Anterior cingulate cortex (tissue), 58 donors: ENCODE results near the gene CDC25A.
"Not testable (repeated sequence)": the region's sequence is repeated elsewhere in the genome, so short reads cannot be mapped to it uniquely, and the experiment has no call there.

Source experiments
- DNase-seq, 58 donors: peaks; one replicate each; lab custom pipeline; 2025; lab: John Stamatoyannopoulos, UW

The CDC25A gene

GRCh38 chr3:48188266-48189201 lies at the start of gene CDC25A:
TSS of gene CDC25A (minus strand) at chr3:48188417. CDS start at chr3:48187947, 470 bp downstream.
- DNase-seq: peak; percentile 57 to 98 (median 93)

- DNase-seq: no peak
Observed at GRCh38 chr3:48236531-48236930, 48.3 kb upstream of the CDC25A start.

GRCh38 chr3:48233542-48233941 lies 45.3 kb upstream of the CDC25A start:
- DNase-seq: no peak

GRCh38 chr3:48232734-48233133 lies 44.5 kb upstream of the CDC25A start:
- DNase-seq: peak in 56 of 58 donors; percentile 5 to 83 (median 60)

GRCh38 chr3:48232232-48232631 lies 44.0 kb upstream of the CDC25A start:
- DNase-seq: no peak

- DNase-seq: no peak
Observed at GRCh38 chr3:48226939-48227338, 38.7 kb upstream of the CDC25A start.

- DNase-seq: no peak
Observed at GRCh38 chr3:48225587-48225986, 37.4 kb upstream of the CDC25A start.

GRCh38 chr3:48222616-48223513 lies 34.6 kb upstream of the CDC25A start, which contains the start of gene CAMP:
TSS of gene CAMP (plus strand) at chr3:48223495. CDS start at chr3:48223512, 17 bp downstream.
- peak in 25 of 58 donors; percentile 2 to 55 (median 19) for DNase-seq

- no peak for DNase-seq
Observed at GRCh38 chr3:48220746-48221145, 32.5 kb upstream of the CDC25A start.

- DNase-seq: no peak
Observed at GRCh38 chr3:48219543-48219942, 31.3 kb upstream of the CDC25A start.

- DNase-seq: no peak
Observed at GRCh38 chr3:48218537-48218936, 30.3 kb upstream of the CDC25A start.

- DNase-seq: peak in 1 of 58 donors; percentile 3
Observed at GRCh38 chr3:48217449-48217848, 29.2 kb upstream of the CDC25A start.

GRCh38 chr3:48215876-48216275 lies 27.7 kb upstream of the CDC25A start:
- peak in 25 of 58 donors; percentile 5 to 67 (median 22) for DNase-seq

- peak in 7 of 58 donors; percentile 7 to 62 (median 13) for DNase-seq
Observed at GRCh38 chr3:48215466-48215865, 27.2 kb upstream of the CDC25A start.

- DNase-seq: no peak
Observed at GRCh38 chr3:48215019-48215418, 26.8 kb upstream of the CDC25A start.

- DNase-seq: no peak
Observed at GRCh38 chr3:48214225-48214624, 26.0 kb upstream of the CDC25A start.

GRCh38 chr3:48211776-48212175 lies 23.6 kb upstream of the CDC25A start:
- not testable (repeated sequence) for DNase-seq

GRCh38 chr3:48210534-48210933 lies 22.3 kb upstream of the CDC25A start:
- DNase-seq: not testable (repeated sequence)

GRCh38 chr3:48209445-48209844 lies 21.2 kb upstream of the CDC25A start:
- DNase-seq: no peak

GRCh38 chr3:48208076-48208475 lies 19.9 kb upstream of the CDC25A start:
- no peak for DNase-seq

- DNase-seq: no peak
Observed at GRCh38 chr3:48202632-48203031, 14.4 kb upstream of the CDC25A start.
